HG03064 (cell line): ENCODE measurements around the gene NR2F2.

ENCODE experiments used
- ATAC-seq: cut with Tn5 transposase; IDR thresholded peaks from one replicate; pipeline ENCODE4 v1.9.1; 2021; ENCODE audit warnings: low read depth; ENCODE audit not compliant: unreplicated experiment

The NR2F2 gene

GRCh38 chr15:96341513-96342405 lies 11.3 kb downstream of the NR2F2 start:
- ATAC-seq = no peak

DNA sequence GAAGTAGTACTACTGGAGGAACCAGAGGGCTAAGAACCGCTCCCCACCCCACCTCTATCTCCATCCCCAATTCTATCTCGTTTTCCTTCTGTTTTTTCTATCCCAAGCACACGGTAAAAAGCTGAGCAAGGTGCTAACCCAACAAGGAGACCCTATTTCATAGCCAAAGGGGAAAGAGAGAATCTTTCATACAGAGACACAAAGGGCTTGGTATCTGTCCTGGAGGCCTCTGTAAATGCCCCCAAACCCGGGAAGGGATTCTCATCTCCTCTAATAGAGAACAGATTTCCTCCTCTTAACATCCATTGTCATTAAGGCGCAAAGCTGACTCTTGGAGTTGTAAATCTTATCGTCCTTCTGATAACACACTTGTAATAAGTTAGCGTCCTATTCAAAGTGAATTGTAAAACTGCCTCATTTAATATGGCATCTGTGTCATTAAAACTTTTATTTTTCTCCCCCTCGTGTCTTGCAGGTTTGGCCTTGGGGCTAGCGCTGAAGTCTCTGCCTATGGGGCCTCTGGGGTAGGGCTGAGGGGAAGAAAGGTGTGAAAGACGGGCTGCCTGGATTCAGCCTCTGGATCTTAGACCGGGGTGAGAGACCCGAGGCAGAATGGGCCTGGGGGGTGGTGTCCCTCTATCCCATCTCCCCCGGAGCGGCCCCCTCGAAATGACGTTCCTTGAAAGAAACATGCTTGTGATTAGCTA lies 12.1 kb downstream of the NR2F2 start:
- no peak for ATAC-seq

- ATAC-seq = no peak
These were observed 12.9 kb downstream of the NR2F2 start for GRCh38 chr15:96343113-96344059.

DNA sequence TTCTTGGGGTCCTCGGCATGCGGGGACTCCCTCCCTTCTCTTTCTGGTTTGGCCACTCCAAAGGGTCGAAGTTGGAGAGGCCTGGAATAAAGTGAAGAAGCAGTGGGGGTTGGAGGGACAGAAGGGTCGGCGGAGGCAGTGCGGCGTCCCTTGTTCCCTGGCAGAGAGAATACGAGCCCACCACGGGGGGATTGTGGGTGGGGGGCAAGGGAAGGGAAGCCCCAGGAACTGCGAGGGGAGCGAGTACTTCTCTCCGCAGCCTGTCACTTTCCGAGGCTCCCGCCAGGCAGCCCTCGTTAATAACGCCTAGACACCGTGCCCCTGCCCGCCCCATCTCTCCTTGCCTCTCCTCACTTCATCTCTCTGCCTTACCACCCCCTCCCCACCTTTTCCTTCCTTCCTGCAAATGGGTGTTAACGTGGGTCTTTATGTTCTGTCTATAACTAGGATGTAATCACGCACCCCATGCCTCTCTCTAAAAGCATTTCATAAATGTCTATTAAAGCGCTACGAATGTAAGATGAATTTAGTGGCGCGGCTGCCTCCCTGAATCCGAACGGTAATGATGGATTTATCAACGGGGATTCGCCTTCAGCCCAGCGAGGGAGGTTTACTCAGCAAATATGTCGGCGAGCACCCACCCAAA lies 13.7 kb downstream of the NR2F2 start:
- no peak for ATAC-seq

- no peak for ATAC-seq
These were observed 14.4 kb downstream of the NR2F2 start for GRCh38 chr15:96344706-96345559.

DNA sequence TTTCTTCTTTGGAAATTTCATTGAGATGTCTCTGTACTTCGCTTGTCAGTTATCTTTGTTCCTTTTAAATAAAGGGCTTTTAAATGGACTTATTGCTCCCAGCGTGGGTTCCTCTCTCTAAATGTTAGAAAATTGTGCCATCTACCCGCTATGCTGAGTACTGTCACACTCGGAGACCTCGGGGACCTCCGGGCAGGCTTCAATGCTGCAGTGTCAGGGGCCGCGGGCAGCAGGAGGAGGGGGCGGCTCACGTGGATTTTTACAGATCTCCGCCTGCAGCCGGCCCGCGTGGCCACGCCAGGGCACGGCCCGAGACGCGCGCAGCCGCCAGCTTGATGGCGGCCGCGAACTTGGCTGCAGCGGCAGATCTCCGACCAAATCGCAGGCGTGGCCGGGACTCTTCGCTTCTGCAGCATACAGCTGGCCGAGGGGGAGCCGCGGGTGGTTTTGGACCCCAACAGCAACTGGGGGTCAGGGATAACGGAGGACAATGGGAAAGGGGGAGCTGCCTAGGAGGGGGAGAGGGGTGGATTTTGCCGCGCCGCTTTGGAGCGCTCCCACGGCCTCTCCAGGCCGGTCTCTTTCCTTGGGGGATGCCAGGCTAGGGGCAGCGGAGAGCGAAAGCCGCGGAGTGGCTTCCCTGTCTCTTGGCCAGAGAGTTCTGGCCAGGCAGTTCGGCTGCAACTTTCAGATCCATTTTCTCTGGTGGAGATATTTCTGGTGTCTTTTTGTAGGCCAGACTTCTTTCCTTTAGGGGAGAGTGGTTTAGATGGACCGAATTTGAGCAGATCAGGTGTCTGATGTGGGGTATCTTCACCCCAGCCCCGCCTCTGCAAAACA lies 15.3 kb downstream of the NR2F2 start:
- peak; percentile 54 for ATAC-seq

GRCh38 chr15:96346409-96346970 lies 16.0 kb downstream of the NR2F2 start:
- ATAC-seq = no peak

DNA sequence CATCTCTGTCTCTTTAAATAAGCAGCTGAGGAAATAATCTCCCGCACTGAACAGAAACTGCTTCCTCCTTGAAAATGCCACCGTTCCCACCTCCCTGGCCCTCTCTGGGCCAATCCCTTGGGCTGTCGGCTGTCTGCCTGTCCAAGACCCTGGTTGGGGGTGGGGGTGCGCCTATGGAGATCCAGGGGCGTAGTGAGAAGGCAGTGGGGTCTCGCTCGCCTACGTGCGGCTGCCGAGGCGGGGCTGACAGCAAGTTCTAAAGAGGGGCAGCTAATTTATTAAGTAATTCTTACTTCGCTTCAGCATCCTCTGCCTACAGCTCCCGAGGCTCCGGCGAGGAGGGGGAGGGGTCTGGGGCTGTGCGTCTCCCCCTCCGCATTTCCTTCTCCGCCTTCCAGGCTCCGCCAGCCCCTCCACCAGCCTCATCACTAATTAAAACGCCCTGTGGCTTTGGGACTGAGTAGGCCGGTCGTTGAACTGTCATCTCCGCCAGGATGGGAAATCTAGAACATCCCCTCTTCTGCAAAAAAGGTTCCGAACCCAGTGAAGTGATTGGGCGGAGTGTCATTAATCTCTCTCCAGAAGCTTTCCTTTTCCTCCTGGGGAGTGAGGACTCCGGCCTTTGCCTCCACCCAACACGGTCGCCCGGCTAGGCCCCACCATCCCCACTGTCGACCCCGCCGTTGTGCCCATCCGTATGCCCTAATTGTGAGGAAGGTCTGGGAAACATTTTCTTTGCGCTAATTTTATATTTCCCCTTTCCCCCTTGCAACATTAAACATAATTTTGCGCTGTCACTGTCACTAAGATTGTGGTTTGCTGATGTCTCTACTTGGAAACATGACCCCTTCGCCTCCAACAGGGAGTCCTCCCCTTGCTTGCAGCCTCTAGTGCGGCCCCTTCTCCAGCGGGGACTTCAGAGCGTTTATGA lies 16.9 kb downstream of the NR2F2 start:
- ATAC-seq = no peak

GRCh38 chr15:96348112-96349027 lies 17.9 kb downstream of the NR2F2 start:
- no peak for ATAC-seq

GRCh38 chr15:96349034-96349856 lies 18.7 kb downstream of the NR2F2 start:
- no peak for ATAC-seq

DNA sequence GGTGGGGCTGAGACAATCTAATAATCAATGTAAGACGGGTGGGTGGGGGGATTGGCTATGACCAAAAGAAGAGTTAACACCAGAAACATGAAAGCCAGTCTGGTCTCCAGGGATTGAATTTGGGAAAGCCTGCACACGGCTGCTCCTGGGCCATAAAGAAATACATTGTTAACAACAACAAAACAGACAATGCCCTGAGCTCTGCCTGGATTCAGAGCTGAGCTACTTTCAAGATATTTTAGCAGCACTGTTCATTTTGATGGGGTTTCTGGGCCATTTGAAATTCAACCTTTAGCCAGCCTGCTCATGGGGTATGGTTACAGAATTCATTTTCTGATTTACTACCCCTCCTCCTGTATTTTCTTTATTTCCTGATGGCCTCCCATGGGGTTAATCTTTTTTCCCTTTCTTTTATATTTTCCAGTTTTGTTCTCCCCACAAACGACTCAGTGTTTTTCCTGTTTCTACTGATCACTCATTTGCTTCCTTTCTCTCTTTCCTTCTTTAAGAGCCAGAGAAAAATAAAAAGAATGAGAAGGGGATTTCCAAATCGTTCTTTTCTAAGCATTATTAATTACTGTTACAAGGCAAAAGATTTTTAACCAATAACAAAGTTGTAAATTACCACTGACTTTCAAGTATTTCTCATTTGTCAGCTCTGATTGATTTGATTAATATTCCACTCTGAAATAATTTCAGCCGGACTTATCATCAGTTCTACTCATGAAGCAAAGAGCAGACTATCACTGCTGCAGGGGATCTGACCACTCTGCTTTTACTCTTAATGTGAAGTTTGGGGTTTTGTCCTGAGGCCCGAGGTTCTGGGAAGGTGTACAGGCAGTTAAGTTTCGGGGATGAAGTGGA lies 19.6 kb downstream of the NR2F2 start:
- ATAC-seq = no peak

- ATAC-seq = no peak
These were observed 20.6 kb downstream of the NR2F2 start for GRCh38 chr15:96350934-96351724.

GRCh38 chr15:96351761-96352603 lies 21.5 kb downstream of the NR2F2 start:
- ATAC-seq = no peak
